ENCODE results near the gene SLC22A1.

The SLC22A1 gene

GRCh38 chr6:160174681-160175080, 53.1 kb downstream of the SLC22A1 start:
- no peak for DNase-seq (ENCODE audit: low spot score)

GRCh38 chr6:160177220-160177619, 55.6 kb downstream of the SLC22A1 start:
- no peak for DNase-seq (ENCODE audit: low spot score)

- DNase-seq (ENCODE audit: low spot score) = no peak
Measured at GRCh38 chr6:160178271-160178670, 56.7 kb downstream of the SLC22A1 start.

GRCh38 chr6:160180706-160181105, 59.1 kb downstream of the SLC22A1 start:
- DNase-seq (ENCODE audit: low spot score) = no peak

GRCh38 chr6:160188773-160189172, 67.2 kb downstream of the SLC22A1 start:
- DNase-seq (ENCODE audit: low spot score) = no peak

DNA sequence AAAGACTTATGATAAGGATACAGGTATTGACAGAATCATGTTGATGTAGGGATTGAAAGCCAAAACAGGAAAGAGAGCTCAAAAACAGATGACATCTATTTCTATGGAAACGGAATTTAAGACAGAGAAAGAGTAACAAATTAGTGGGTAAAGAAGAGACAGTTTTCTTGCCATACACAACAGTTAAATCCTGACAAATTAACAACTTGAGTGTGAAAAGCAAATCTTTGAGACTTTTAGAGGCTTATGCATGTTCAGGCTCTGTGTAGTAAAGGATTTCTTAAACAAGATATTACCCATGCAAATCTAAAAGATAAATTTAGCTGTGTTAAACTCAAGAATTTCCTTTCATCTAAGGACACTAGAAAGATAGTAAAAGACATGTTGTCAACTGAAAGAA, 68.5 kb downstream of the SLC22A1 start:
- DNase-seq (ENCODE audit: low spot score) = no peak

- DNase-seq (ENCODE audit: low spot score) = no peak
Measured at GRCh38 chr6:160190973-160191372, 69.4 kb downstream of the SLC22A1 start.

DNA sequence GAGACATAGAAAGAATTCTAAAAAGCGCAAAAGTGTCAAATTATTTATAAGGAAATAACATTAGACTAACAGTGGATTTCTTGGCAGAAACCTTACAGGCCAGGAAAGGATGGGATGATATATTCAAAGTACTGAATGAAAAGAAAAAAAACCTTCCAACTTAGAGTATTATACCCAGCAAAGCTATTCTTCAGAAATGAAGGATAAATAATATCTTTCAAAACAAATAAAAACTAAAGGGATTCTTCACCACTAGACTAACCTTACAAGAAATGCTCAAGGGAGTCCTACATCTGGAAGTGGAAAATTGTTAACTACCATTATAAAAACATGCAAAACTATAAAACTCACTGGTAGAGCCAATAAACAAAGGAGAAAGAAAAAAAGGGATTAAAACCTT, 71.2 kb downstream of the SLC22A1 start:
- no peak for DNase-seq (ENCODE audit: low spot score)

GRCh38 chr6:160194808-160195207, 73.2 kb downstream of the SLC22A1 start:
- DNase-seq (ENCODE audit: low spot score) = no peak

DNA sequence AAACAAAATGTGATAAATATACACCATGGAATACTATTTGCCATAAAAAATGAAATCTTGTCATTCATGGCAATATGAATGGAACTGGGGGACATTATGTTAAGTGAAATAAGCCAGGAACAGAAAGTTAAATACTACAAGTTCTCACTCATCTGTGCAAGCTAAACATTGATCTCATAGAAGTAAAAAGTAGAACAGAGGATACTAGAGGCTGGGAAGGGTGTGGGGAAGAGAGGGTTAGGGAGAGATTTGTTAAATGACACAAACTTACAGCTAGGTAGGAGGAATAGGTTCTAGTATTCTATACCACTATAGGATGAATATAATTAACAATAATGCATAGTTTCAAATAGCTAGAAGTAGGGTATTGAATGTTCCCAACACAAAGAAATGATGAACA, 76.0 kb downstream of the SLC22A1 start:
- no peak for DNase-seq (ENCODE audit: low spot score)

DNA sequence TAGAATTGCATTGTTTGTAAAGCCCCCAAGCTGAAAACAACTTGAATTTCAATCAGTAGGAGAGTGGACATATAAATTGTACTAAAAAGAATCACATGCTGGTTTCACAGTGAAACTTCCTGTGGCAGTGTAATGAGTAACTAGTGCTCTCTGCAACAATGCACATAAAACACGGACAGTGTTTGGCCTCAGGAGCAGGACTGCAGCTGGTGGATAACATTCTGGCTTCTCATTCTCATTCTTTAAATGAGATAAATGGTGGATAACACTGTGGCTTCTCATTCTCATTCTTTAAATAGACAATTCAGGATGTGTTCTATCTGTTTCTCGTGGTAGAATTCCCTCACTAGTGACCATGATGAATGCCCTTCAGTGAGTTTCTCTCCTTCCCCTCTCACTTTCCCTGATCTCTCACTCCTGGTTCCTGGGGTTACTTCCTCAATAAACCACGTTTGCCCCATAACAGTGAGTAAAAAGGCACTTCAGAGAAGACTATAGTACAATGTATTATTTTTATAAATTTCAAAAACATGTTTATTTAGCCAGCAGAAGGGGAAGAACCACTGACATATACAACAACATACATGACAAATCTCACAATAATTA, 77.1 kb downstream of the SLC22A1 start:
- peak; percentile 15 for DNase-seq (ENCODE audit: low spot score)

DNA sequence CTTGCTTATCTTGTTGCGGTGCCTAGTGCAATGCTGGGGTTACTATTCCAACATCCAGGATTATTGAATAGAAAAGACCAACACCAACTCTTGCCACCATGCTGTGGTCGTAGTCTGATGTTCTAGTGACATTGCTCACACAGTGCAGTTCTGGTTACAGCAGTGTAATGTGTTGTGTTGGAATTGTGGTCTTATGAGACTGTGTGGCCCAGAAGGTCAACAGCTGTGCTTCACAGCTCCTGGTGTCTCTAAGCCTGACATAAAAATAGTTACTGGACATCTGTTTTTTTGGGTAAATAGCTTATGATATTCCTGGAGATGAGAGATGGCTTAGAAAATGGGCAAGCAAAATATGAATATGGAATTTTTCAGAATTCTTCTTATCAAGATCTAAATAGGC, 79.4 kb downstream of the SLC22A1 start:
- no peak for DNase-seq (ENCODE audit: low spot score)

DNA sequence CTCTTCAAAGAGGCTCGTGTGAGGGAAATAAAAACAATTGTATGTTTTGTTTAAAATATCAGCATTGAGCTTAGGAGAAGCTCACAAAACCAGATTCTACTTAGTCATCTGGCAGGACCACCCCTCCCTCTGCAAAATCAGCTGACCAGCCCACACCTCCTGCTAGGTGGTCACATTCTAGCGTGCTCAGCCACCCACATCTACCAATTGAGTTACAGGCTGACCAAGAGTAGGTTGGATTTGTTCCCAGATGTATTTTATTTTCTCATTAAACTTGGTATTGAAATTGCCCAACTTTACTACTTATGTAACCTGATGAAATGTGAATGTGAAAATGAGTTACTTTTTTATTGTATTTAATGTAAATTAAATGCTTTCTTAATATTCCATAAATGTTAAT, 80.8 kb downstream of the SLC22A1 start:
- DNase-seq (ENCODE audit: low spot score) = no peak

DNA sequence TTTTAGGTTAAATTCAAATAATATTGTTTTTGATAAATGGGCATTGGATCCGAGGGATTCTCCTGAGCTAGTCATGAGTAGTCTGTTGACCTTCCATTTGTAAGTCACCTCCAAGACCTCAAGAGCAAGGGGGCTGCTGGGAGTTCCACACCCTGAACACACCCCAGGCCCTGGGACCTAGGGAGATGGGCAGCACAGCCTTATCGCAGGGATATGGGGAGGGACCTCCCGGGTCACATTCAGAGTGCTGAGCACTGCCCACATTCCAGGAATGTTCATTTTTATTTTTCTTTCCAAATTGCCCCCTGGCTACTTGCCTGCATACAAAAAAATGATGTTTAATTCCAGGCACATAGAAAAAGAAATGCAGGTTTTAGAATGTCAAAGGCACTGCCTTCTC, 81.5 kb downstream of the SLC22A1 start:
- DNase-seq (ENCODE audit: low spot score) = no peak

DNA sequence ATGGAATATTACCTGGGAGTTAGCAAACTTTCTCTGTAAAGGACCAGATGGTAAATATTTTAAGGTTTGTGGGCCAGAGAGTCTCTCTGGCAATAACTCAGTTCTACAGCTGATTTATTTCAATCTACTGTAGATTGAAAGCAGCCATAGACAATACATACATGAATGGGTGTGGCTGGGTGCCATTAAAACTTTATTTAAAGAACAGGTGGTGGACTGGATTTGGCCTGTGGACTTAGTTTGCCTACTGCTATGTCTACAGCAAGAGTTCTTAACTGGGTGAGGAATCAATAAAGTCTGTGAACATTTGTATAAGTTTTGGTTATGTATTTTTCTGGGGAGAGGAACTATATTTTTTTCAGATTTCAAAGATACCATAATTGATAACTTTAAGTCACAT, 81.9 kb downstream of the SLC22A1 start:
- no peak for DNase-seq (ENCODE audit: low spot score)

DNA sequence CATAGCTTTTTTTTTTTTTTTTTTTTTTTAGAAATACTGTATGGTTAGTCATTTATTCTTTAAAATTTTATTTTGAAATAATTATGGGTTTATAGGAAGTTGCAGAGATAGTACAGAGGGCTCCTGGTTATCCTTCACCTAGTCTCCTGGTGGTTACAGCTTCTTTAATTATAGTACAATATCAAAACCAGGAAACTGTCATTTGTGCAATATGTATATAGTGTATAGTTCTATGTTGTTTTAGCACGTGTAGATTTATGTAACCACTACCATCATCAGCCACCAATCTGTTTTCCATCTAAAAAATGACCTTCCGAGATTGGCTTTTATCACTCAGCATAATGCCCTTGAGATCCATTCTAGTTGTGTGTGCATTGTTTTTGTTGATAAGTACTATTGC, 82.3 kb downstream of the SLC22A1 start:
- DNase-seq (ENCODE audit: low spot score) = no peak

DNA sequence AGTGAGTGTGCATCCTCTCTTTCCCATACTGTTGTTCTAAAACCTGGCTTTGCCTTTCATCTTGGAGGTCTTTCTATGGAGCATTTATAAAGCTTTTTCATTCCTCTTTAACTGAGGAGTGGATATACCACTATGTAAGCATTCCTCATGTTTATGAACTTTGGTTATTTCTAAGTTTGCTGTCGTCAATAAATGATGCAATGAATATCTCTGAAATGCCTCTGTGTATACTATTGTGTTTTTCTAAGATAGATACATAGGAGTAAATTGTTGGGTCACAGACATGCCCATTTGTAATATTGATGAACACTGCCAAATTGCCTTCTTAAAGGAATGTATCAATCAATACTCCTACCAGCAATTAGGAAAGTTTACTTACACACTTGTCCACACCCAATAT, 83.1 kb downstream of the SLC22A1 start:
- DNase-seq (ENCODE audit: low spot score) = no peak

- no peak for DNase-seq (ENCODE audit: low spot score)
Measured at GRCh38 chr6:160207618-160208017, 86.0 kb downstream of the SLC22A1 start.
